PC-9 (cell line): ENCODE results near the gene SLC9A3.

ENCODE experiments used
- EZH2 ChIP-seq: fragments of 200-600 bp; sonication (generic); IDR thresholded peaks from 2 replicates; pipeline ENCODE4 v1.8.0; 2017; ENCODE audit warnings: antibody characterized with exemption, low read depth
- TF ChIP-seq, protein P1 (sequence below): fragments of 200-600 bp; sonication (generic); conservative IDR thresholded peaks from 2 replicates; pipeline ENCODE4 v1.6.1; 2017; ENCODE audit warnings: mixed run types, antibody characterized with exemption, mild to moderate bottlenecking, moderate library complexity

DNA sequence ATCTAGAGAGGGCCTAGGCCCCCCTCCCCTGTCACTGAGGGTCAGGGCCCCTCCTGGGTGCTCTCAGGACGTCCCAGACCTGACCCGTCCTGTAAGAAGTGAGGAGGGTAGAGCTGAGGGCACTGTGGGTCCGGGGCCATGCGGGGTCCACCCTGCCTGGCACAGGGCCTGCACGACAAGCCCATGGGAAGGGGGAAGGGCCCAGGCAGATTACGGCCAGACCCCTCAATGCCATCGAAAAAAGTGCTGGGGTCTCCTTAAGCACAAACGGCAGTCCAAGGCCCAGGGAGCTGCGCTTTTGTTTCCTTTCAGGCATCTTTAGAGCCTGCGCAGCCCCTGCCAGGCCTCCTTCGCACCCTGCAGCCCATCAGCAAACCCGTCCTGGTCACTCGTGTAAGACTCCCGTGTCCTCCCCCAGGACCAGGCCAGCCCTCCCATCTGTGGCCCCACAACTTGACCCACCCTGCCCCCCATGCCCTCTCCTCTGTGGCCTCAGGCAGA lies 85.7 kb downstream of the SLC9A3 start:
- no peak for TF ChIP-seq EZH2
- TF ChIP-seq, protein P1, sequence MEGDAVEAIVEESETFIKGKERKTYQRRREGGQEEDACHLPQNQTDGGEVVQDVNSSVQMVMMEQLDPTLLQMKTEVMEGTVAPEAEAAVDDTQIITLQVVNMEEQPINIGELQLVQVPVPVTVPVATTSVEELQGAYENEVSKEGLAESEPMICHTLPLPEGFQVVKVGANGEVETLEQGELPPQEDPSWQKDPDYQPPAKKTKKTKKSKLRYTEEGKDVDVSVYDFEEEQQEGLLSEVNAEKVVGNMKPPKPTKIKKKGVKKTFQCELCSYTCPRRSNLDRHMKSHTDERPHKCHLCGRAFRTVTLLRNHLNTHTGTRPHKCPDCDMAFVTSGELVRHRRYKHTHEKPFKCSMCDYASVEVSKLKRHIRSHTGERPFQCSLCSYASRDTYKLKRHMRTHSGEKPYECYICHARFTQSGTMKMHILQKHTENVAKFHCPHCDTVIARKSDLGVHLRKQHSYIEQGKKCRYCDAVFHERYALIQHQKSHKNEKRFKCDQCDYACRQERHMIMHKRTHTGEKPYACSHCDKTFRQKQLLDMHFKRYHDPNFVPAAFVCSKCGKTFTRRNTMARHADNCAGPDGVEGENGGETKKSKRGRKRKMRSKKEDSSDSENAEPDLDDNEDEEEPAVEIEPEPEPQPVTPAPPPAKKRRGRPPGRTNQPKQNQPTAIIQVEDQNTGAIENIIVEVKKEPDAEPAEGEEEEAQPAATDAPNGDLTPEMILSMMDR = no peak
